ENCODE measurements around the gene CLP1.

Gene CLP1

GRCh38 chr11:57639321-57640067 lies 18.1 kb upstream of the CLP1 start:
- in situ Hi-C loops (cut with MboI; ENCODE audit: low pct_unique_long_range_greater_than_20kb, low sequenced_read_pairs) = loop anchor here (5.0 to 10.0 kb wide), 2 partner anchors 72 to 145 kb away; partner anchors contain the start of gene UBE2L6
- peak; percentile 98 for DNase-seq

GRCh38 chr11:57640068-57640800 lies 17.3 kb upstream of the CLP1 start:
- no peak for DNase-seq
- in situ Hi-C loops (cut with MboI; ENCODE audit: low pct_unique_long_range_greater_than_20kb, low sequenced_read_pairs) = loop anchor here (5.0 to 10.0 kb wide), 2 partner anchors 73 to 145 kb away; partner anchors contain the start of gene UBE2L6

- DNase-seq = peak; percentile 78
- in situ Hi-C loops (cut with MboI; ENCODE audit: low pct_unique_long_range_greater_than_20kb, low sequenced_read_pairs) = loop anchor here (5.0 to 10.0 kb wide), 2 partner anchors 74 to 146 kb away; partner anchors contain the start of gene UBE2L6
Measured at GRCh38 chr11:57641011-57641807, 16.4 kb upstream of the CLP1 start.

GRCh38 chr11:57643802-57644201 lies 13.8 kb upstream of the CLP1 start:
- in situ Hi-C loops (cut with MboI; ENCODE audit: low pct_unique_long_range_greater_than_20kb, low sequenced_read_pairs) = loop anchor here (5.0 to 10.0 kb wide), 2 partner anchors 77 to 149 kb away; partner anchors contain the start of gene UBE2L6
- DNase-seq = no peak

GRCh38 chr11:57644748-57645688 lies 12.5 kb upstream of the CLP1 start:
- DNase-seq = peak; percentile 78
- in situ Hi-C loops (cut with MboI; ENCODE audit: low pct_unique_long_range_greater_than_20kb, low sequenced_read_pairs) = loop anchor here (5.0 to 10.0 kb wide), 2 partner anchors 78 to 150 kb away; partner anchors contain the start of gene UBE2L6

GRCh38 chr11:57645689-57646085 lies 11.9 kb upstream of the CLP1 start:
- DNase-seq = no peak
- in situ Hi-C loops (cut with MboI; ENCODE audit: low pct_unique_long_range_greater_than_20kb, low sequenced_read_pairs) = loop anchor here (10.0 kb wide), 1 partner anchor 151 kb away; no protein-coding TSS in a partner anchor

GRCh38 chr11:57646194-57646798 lies 11.3 kb upstream of the CLP1 start:
- DNase-seq = no peak
- in situ Hi-C loops (cut with MboI; ENCODE audit: low pct_unique_long_range_greater_than_20kb, low sequenced_read_pairs) = loop anchor here (10.0 kb wide), 1 partner anchor 151 kb away; no protein-coding TSS in a partner anchor

GRCh38 chr11:57646799-57647303 lies 10.7 kb upstream of the CLP1 start:
- DNase-seq = no peak
- in situ Hi-C loops (cut with MboI; ENCODE audit: low pct_unique_long_range_greater_than_20kb, low sequenced_read_pairs) = loop anchor here (10.0 kb wide), 1 partner anchor 152 kb away; no protein-coding TSS in a partner anchor

GRCh38 chr11:57647372-57647771 lies 10.2 kb upstream of the CLP1 start:
- in situ Hi-C loops (cut with MboI; ENCODE audit: low pct_unique_long_range_greater_than_20kb, low sequenced_read_pairs) = loop anchor here (10.0 kb wide), 1 partner anchor 153 kb away; no protein-coding TSS in a partner anchor
- no peak for DNase-seq

- in situ Hi-C loops (cut with MboI; ENCODE audit: low pct_unique_long_range_greater_than_20kb, low sequenced_read_pairs) = loop anchor here (10.0 kb wide), 1 partner anchor 153 kb away; no protein-coding TSS in a partner anchor
- no peak for DNase-seq
Measured at GRCh38 chr11:57647960-57648800, 9.4 kb upstream of the CLP1 start.

- in situ Hi-C loops (cut with MboI; ENCODE audit: low pct_unique_long_range_greater_than_20kb, low sequenced_read_pairs) = loop anchor here (10.0 kb wide), 1 partner anchor 154 kb away; no protein-coding TSS in a partner anchor
- no peak for DNase-seq
Measured at GRCh38 chr11:57648801-57649735, 8.5 kb upstream of the CLP1 start.

- in situ Hi-C loops (cut with MboI; ENCODE audit: low pct_unique_long_range_greater_than_20kb, low sequenced_read_pairs) = loop anchor here (10.0 kb wide), 1 partner anchor 155 kb away; no protein-coding TSS in a partner anchor
- DNase-seq = peak; percentile 61
Measured at GRCh38 chr11:57649826-57650738, 7.5 kb upstream of the CLP1 start, which contains the start of gene YPEL4. Gene YPEL4, minus strand, starts transcription at chr11:57649912. Its CDS starts 2,805 bp downstream, at chr11:57647107.

GRCh38 chr11:57650739-57651090 lies 6.8 kb upstream of the CLP1 start:
- in situ Hi-C loops (cut with MboI; ENCODE audit: low pct_unique_long_range_greater_than_20kb, low sequenced_read_pairs) = no loop called here
- no peak for DNase-seq

GRCh38 chr11:57651408-57651807 lies 6.2 kb upstream of the CLP1 start:
- DNase-seq = no peak
- in situ Hi-C loops (cut with MboI; ENCODE audit: low pct_unique_long_range_greater_than_20kb, low sequenced_read_pairs) = no loop called here
